IPS-18a (cell line): Measurements from ENCODE around the gene SMOC1.

ENCODE experiments used
- H3K27ac ChIP-seq: one replicate; pipeline ENCODE4 v1.5.1; 2013; ENCODE audit warnings: low read length
- H3K27me3 ChIP-seq: one replicate; pipeline ENCODE4 v1.6.1; 2013; ENCODE audit warnings: mild to moderate bottlenecking, low read length; ENCODE audit not compliant: control insufficient read depth, insufficient read depth
- H3K36me3 ChIP-seq: one replicate; pipeline ENCODE4 v1.6.1; 2013; ENCODE audit warnings: low read depth, low read length; ENCODE audit not compliant: control insufficient read depth
- H3K4me1 ChIP-seq: one replicate; pipeline ENCODE4 v1.6.1; 2013; ENCODE audit warnings: low read depth, low read length; ENCODE audit not compliant: control insufficient read depth
- H3K4me3 ChIP-seq: one replicate; pipeline ENCODE4 v1.5.1; 2013; ENCODE audit warnings: low read length
- H3K9ac ChIP-seq: one replicate; pipeline ENCODE4 v1.6.1; 2013; ENCODE audit warnings: mild to moderate bottlenecking, low read length, moderate library complexity
- H3K9me3 ChIP-seq: one replicate; pipeline ENCODE4 v1.6.1; 2013; ENCODE audit warnings: low read depth, low read length; ENCODE audit not compliant: control insufficient read depth

The SMOC1 gene

DNA sequence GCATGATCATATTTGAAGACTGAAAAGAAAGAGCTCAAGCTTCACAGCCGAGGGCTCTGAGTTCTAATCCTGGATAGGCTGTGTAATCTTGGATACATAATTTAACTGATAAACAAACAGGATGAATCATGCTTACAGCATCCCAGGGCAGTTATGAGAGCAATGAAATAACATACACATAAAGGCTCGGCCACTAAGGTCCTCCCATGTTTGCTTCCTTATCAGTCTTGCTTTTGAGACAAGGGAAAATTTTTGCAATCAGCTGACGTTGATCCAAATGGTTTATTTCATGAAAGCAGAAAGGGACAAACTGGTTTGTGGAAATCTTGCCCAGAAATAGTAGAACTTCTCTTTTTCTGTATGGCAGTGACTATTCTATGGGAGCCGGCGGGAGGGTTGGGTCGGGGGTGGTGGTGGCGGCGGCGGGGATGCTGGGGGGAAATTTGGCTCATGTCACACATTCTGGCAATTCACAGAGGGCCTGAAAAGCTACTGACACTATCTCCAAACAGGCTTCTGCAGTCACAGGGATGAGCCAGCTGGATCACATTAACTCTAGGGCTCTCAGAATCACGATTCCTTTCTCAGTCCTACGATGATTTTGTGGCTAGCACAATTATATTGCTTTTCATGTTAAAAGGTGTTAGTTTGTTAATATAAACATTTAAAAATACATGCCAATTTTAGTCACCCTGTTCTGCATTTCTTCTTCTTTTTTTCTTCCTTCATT is 185.1 kb downstream of the SMOC1 start:
- Histone ChIP-seq H3K4me3 (no peak overlapping the region), H3K36me3 (no peaks in the 10 kb centered on the region), H3K27ac (no peak overlapping the region), H3K4me1 (no peaks in the 10 kb centered on the region), H3K27me3 (no peaks in the 10 kb centered on the region), H3K9ac (no peak overlapping the region), H3K9me3 (no peaks in the 10 kb centered on the region)

DNA sequence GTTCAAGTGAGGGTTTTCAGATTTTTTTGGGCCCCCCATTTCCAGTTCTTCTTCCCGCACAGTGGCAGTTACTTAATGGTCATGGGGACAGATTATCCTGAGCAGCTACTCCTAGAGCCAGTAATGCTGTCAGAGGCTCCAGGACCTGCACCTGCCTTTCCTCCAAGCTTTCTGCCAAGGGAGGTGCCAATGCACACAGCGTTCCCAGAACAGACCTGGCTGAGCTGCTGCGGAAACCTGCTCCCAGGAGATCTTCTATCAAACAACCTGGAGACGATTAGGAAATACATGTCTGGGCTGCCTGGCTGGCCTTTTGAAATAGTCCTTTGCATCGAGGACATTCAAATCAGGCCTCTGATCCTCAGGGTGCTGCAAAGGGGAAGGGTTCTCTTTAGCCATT is 188.6 kb downstream of the SMOC1 start:
- Histone ChIP-seq H3K27ac (no peak overlapping the region), H3K9me3 (no peaks in the 10 kb centered on the region), H3K27me3 (no peaks in the 10 kb centered on the region)

GRCh38 chr14:70069186-70069585 is 190.0 kb downstream of the SMOC1 start:
- Histone ChIP-seq H3K27ac (no peak overlapping the region), H3K27me3 (no peaks in the 10 kb centered on the region), H3K36me3 (no peaks in the 10 kb centered on the region)

More for the DNA sequence above, 188.6 kb downstream of the SMOC1 start:
- Histone ChIP-seq H3K36me3 (no peaks in the 10 kb centered on the region), H3K4me3 (no peak overlapping the region), H3K9ac (no peak overlapping the region), H3K4me1 (no peaks in the 10 kb centered on the region)

GRCh38 chr14:70073924-70074566 is 194.8 kb downstream of the SMOC1 start:
- Histone ChIP-seq H3K9me3 (no peaks in the 10 kb centered on the region), H3K27ac (no peak overlapping the region), H3K36me3 (no peaks in the 10 kb centered on the region), H3K27me3 (no peaks in the 10 kb centered on the region), H3K4me3 (no peak overlapping the region), H3K9ac (no peak overlapping the region), H3K4me1 (no peaks in the 10 kb centered on the region)

More at GRCh38 chr14:70069186-70069585, 190.0 kb downstream of the SMOC1 start:
- no peaks in the 10 kb centered on the region for H3K4me1 ChIP-seq
- H3K9me3 ChIP-seq, result no peaks in the 10 kb centered on the region
- no peak overlapping the region for H3K9ac ChIP-seq
- no peak overlapping the region for H3K4me3 ChIP-seq

- H3K27me3 ChIP-seq, result no peaks in the 10 kb centered on the region
- no peaks in the 10 kb centered on the region for H3K9me3 ChIP-seq
- H3K27ac ChIP-seq, result no peak overlapping the region
- no peak overlapping the region for H3K9ac ChIP-seq
- no peaks in the 10 kb centered on the region for H3K36me3 ChIP-seq
- no peaks in the 10 kb centered on the region for H3K4me1 ChIP-seq
- no peak overlapping the region for H3K4me3 ChIP-seq
Observed at GRCh38 chr14:70077005-70077404, 197.8 kb downstream of the SMOC1 start.

DNA sequence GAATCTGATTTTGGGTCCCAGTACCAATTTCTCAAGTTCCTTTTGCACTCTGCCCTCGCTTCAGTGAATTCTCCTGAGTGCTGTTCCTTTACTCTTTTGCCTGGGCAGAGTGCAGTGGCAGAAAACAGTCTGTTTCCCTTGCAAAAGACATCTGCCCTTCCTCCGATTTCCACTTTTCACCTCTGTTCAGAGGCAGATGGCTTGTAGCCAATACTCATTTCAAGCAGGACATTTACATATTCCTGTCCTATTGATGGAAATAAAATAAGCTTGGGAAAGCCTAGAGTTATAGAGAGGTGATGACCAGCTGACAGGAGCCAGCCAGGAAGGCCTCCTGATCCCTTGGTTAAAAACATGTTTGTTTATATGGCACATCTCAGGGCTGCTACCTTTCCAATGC is 198.5 kb downstream of the SMOC1 start:
- Histone ChIP-seq H3K9me3 (no peaks in the 10 kb centered on the region), H3K4me3 (no peak overlapping the region), H3K9ac (no peak overlapping the region), H3K36me3 (no peaks in the 10 kb centered on the region), H3K27ac (no peak overlapping the region), H3K4me1 (no peaks in the 10 kb centered on the region), H3K27me3 (no peaks in the 10 kb centered on the region)

- Histone ChIP-seq H3K9me3 (no peaks in the 10 kb centered on the region), H3K9ac (no peak overlapping the region), H3K27ac (no peak overlapping the region), H3K36me3 (no peaks in the 10 kb centered on the region), H3K4me1 (no peaks in the 10 kb centered on the region), H3K27me3 (no peaks in the 10 kb centered on the region), H3K4me3 (no peak overlapping the region)
Observed at GRCh38 chr14:70078329-70078728, 199.1 kb downstream of the SMOC1 start.

GRCh38 chr14:70080076-70080475 is 200.9 kb downstream of the SMOC1 start:
- no peaks in the 10 kb centered on the region for H3K4me1 ChIP-seq
- no peak overlapping the region for H3K27ac ChIP-seq
- H3K36me3 ChIP-seq, result no peaks in the 10 kb centered on the region
- no peak overlapping the region for H3K4me3 ChIP-seq
- H3K9me3 ChIP-seq, result no peaks in the 10 kb centered on the region
- no peaks in the 10 kb centered on the region for H3K27me3 ChIP-seq
- H3K9ac ChIP-seq, result no peak overlapping the region
